Skeletal muscle cell (primary cell): ENCODE data around the gene HSPA6.
A peak's percentile ranks its signal among the peaks of the same experiment; 100 is the strongest.
"Not testable (repeated sequence)": the region's sequence is repeated elsewhere in the genome, so short reads cannot be mapped to it uniquely, and the experiment has no call there.

Experiments
- DNase-seq: peaks from one replicate; pipeline ENCODE4 v3.0.0-alpha.2; 2010; ENCODE audit warnings: low read depth
- H3K4me3 ChIP-seq: 2 replicates; pipeline ENCODE4 v1.5.1; 2011; ENCODE audit warnings: low read depth, mild to moderate bottlenecking, control low read depth, low read length, moderate library complexity

Gene HSPA6

DNA sequence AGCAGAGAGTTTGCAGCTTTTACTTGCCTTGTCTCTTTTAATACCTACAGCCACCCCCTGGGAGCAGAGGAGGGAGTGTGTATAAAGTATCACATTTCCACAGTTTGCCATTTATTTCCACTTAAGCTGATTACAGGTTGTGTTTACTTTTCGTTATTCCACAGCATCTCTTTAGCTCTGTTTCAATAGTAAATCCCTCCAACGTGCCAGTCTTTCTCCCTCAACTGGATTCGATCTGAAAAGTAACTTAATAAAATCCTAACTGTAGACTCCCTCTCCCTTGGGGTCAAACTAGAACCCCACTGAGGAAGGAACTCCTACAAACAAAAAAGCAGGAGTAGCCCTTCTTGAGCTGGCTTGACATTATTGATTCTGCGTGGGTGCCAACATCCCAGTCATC, 22.2 kb upstream of the HSPA6 start:
- DNase-seq: no peak
- H3K4me3 ChIP-seq: no peak overlapping the region

DNA sequence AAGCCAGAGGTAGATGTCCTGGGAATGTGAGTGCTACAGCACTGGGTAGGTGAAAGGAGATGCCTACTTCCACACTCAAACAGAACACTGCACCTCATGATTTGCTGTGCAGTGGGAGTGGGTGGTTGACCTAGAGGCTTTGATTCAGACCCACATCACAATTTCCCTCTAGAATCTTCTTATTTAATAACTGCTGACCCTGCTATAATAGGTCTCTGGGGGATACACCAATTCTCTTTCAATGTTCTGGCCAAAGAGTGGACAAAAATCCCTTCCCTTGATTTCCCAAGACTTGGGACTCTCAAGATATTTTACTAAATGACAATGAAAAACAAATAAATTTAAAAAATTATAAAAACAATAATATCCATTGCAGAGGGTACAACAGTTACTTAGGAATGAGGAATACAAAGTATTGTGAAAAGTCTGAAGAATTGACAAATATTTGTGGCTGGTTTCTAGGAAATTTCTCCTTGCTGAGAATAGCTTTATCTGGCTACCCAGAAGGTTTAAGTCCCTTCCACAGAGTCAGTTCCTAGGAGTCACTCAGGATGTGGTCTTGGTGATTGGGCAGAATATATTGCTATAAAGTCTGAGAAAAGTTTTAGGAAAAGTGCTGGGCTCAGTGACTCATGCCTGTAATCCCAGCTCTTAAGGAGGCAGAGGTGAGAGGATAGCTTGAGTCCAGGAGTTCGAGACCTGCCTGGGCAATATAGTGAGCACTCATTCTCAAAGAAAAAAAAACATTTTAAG, 21.5 kb upstream of the HSPA6 start:
- no peak overlapping the region for H3K4me3 ChIP-seq
- DNase-seq: no peak

DNA sequence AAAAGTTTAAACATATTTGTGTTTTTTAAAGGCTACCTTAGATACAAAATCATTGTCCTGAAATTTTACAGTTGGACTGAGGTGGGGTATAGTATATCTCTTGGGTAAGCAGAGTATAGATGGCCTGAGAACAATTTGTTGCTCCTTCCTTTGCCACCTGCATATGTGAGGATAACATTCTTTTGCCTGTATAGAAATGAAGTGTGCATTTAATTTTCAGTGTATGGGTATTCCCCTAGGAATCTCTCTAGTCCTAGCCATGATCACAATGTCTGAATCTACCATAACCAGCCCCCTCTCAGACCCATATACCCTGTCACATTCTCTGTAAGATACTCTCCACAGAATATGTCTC, 21.0 kb upstream of the HSPA6 start:
- H3K4me3 ChIP-seq: no peak overlapping the region
- no peak for DNase-seq

DNA sequence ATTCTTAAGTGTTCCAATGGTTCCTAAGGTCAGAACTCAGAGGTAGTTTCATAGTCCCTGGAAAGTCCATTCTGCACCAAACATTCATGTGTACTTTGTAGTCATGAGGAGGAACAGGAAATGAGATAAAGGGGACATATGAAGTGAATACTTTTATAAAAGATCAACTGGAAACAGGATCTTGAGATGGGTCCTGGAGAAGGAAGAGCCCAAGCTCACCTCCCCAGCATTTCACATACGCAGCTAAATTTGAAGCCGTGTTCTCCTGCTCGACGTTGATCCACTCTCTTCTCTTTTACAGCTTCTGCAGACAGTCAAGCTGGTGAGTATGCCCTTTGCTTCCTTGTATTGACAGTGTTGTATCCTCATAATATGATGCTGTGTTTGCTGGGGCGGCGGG, 18.7 kb upstream of the HSPA6 start:
- DNase-seq: no peak
- H3K4me3 ChIP-seq: no peak overlapping the region

DNA sequence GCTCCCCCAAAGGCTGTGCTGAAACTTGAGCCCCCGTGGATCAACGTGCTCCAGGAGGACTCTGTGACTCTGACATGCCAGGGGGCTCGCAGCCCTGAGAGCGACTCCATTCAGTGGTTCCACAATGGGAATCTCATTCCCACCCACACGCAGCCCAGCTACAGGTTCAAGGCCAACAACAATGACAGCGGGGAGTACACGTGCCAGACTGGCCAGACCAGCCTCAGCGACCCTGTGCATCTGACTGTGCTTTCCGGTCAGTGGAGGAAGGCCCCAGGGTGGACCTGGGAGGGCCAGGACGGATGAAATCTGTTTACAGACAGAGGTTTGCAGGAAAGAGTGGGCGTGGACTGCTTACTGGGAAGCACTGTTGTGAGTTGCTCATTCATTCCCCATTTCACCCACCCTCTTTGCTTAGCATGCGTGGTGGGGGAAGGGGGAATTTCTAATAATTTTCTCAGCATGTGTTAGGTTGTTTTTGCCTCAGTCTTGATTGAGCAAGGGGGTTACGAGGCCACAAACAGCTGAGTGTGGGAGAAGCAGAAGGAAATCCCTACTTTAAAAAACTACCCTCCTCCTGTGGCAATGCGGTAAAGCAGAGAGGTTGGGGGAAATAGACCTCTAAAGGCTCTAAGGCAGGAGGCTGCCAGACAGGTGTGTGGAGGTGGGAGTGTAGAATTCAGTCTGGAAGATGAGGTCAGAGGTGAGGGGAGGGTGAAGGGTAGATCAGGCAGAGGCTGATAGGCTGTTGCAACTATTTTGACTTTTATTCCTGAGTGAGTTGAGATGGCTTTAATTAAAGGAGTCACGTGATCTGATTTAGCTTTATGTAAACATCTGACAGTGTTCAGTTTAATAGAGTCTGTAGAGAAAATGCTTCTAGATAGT, 17.8 kb upstream of the HSPA6 start:
- H3K4me3 ChIP-seq: no peak overlapping the region
- no peak for DNase-seq

DNA sequence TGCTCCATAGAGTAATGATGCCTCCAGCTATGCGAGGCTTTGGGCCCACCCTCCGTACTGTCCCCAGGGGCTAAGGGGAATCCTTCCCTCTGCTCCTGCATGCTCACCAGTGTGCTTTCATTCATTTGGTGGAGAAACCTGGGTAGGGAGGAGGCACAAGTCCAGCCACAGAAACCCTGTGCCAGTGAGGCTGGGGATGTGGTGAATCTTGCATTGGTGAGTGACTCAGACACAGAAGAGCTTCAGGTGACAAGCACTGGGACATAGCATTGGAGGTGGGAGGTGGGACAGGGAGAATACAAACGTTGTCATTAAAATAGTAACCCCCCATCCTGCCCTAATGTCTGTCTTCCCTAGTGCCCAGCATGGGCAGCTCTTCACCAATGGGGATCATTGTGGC, 13.9 kb upstream of the HSPA6 start:
- H3K4me3 ChIP-seq: no peak overlapping the region
- DNase-seq: no peak

DNA sequence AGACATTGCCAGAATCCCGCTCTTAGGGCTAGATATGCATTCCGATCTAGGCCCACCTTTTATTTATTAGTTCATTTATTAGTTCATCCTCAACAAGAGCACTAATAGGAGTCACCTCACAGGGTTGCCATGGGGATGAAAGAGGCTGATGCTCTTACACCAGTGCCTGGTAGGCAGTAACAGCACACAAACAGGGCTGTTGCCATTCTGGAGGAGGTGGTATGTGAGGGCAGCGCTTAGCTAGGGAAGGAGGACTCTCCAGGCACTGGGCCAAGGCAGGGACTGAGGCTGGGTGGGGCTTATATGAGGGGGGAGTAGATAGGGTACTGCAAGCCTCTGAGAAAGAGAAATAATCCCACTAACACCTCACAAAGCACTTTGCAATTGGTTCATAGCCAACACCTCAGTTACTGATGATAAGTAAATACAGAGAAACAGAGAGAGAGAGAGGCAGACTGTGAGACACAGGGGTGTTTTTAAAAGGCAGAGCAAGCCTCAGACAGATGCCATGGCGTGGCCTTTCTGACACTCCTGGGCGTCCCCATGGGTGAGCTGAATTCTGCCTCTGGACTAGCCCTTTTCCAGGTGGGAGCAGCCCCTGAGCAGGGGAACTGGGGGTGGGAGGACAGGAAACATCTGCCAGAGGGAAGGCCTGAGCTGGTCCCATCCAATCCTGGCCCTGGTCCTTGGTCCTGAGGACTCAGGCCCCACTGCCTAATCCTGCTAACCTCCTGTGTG, 13.2 kb upstream of the HSPA6 start:
- H3K4me3 ChIP-seq: no peak overlapping the region
- no peak for DNase-seq

DNA sequence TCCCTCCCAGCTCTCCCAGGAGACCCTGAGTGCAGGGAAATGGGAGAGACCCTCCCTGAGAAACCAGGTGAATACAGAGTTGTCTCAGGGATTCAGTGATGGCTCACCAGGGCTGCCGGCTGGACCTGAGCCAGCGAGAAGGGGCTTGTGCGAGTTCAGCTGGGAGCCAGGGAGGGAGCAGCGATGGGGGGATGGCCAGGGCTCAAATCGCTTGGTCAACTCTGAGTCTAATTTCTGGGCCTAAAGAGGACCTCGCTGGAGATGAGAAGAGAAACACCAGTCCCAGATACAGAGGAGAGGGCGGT, 12.6 kb upstream of the HSPA6 start:
- no peak overlapping the region for H3K4me3 ChIP-seq
- DNase-seq: no peak

DNA sequence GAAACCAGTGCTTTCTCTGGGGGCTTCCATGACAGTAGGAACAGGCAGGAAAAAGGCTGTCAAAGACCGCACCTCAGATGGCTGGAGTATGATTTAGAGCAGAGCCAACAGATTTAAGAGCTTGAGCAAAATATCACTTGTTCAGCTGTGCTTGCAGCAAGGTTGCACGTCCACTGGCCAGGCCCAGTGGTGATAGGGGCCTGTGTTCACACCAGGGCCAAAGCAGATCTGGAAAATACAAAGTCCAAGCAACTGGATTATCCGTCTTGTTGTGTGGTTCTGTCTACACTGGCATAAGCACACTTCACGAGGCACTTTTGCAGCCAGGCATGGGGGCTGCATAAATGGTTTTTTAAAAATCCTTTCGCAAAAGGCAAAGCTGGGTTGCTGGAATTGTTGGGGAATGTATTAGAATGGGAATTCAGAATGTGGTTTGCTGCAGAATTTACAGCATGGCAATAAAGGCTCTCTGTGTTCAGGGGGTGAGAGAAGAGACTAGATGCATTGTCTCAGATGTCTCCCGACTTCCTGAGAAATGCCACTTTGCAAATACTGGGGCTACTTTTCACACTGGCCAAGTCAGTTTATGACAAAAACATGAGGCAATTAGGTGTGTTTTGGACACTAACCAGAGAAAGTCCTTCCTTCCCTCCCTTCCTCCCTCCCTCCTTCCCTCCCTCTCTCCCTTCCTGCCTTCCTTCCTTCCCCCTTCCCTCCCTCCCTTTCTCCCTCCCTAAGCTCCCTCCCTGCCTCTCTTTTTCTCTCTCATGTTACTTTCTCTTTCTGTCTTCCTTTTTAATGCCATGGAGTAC, 11.5 kb upstream of the HSPA6 start:
- not testable (repeated sequence) for H3K4me3 ChIP-seq, DNase-seq

DNA sequence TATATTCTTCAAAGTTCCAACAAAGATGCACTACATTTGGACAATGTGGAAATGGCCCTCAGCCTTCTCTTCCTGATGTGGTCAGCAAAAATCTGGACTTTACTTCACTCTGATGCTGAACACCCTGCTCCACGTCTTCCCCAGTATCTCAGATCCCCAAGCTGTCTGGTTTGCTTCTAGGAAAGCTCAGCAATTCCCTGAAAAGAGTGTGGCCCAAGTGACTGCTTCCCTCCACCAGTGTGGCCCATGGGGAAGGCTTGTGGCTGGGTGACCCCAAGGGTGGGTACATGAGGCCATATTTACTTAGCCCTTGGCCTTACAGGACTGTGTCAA, 10.9 kb upstream of the HSPA6 start:
- H3K4me3 ChIP-seq, DNase-seq: not testable (repeated sequence)

DNA sequence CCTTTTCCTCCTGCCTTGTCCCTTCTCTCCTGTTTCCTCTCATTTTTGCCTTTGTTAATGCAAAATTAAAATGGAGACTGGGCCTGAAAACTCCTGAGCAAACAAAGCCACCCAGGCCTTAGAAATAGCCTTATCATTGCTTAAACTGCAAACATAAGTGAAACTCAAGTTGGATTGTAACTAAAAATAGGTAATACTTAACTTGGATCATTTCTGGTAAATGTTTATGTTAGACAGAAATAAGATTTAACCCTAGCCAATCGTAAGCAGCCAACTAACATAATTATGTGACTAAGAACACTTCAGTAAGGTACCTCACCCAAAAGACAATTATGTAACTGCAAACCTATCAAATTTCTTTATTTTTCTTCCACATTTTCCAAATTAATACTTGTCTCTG, 10.4 kb upstream of the HSPA6 start:
- H3K4me3 ChIP-seq, DNase-seq: not testable (repeated sequence)

DNA sequence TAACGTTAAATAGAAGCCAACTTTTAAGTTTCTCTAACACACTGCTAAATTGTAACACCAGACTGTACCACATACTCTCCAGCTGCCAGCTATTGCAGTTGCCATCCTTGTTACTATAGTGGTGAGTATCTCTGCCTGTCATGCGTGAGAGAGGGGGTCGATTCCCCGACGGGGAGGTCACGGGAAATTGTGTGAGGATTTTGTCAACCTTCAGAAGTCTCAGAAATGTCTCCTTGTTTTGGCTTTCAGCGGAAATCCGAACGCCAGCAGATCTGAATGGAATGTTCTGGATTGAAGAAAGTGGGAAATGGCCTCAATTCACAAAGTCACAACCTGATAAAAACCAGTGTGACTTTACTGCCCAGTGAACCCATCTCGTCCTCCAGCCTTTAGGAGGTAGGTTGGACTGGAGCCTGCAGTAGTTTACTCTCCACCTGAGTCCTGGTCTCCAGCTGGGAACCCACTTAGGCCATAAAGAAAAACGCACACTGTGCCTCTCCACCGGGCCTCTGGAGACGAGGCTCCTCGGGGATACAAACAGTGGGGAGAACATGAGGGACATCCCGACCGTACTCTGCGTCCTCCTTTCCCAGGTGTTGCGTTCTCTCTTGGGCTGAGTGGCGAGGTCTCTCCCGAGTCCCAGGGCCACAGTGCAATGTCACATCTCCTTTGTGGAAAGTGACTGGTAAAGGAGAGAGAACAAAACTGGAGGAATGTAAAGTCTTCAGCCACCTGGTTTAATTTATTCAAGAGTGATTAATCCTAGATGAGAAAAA, 1.1 kb upstream of the HSPA6 start:
- not testable (repeated sequence) for H3K4me3 ChIP-seq, DNase-seq

DNA sequence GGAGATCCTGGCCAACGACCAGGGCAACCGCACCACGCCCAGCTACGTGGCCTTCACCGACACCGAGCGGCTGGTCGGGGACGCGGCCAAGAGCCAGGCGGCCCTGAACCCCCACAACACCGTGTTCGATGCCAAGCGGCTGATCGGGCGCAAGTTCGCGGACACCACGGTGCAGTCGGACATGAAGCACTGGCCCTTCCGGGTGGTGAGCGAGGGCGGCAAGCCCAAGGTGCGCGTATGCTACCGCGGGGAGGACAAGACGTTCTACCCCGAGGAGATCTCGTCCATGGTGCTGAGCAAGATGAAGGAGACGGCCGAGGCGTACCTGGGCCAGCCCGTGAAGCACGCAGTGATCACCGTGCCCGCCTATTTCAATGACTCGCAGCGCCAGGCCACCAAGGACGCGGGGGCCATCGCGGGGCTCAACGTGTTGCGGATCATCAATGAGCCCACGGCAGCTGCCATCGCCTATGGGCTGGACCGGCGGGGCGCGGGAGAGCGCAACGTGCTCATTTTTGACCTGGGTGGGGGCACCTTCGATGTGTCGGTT, 477 bp downstream of the HSPA6 start:
- peak overlapping the region; percentile 42 for H3K4me3 ChIP-seq
- not testable (repeated sequence) for DNase-seq

DNA sequence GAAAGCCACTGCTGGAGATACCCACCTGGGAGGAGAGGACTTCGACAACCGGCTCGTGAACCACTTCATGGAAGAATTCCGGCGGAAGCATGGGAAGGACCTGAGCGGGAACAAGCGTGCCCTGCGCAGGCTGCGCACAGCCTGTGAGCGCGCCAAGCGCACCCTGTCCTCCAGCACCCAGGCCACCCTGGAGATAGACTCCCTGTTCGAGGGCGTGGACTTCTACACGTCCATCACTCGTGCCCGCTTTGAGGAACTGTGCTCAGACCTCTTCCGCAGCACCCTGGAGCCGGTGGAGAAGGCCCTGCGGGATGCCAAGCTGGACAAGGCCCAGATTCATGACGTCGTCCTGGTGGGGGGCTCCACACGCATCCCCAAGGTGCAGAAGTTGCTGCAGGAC, 981 bp downstream of the HSPA6 start:
- H3K4me3 ChIP-seq, DNase-seq: not testable (repeated sequence)

DNA sequence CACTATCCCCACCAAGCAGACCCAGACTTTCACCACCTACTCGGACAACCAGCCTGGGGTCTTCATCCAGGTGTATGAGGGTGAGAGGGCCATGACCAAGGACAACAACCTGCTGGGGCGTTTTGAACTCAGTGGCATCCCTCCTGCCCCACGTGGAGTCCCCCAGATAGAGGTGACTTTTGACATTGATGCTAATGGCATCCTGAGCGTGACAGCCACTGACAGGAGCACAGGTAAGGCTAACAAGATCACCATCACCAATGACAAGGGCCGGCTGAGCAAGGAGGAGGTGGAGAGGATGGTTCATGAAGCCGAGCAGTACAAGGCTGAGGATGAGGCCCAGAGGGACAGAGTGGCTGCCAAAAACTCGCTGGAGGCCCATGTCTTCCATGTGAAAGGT, 1.6 kb downstream of the HSPA6 start:
- not testable (repeated sequence) for DNase-seq, H3K4me3 ChIP-seq

DNA sequence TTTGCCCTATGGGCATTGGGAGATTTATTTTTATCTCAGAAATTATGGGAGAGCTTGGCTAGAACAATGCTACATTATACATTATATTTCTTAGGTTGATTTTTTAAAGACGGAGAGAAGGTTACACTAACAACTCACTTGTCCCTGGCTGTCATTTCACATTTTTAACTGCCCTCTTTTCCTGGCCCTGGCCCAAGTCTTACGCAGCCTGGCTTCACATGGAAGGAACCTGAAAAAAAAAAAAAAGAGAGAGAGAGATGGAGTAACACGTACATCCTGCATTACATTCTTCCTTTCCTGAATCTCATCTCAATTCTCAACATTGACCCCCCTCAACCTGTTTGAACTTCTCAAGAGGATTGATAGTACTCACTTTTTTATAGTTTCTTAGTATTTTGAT, 4.2 kb downstream of the HSPA6 start:
- H3K4me3 ChIP-seq, DNase-seq: not testable (repeated sequence)

DNA sequence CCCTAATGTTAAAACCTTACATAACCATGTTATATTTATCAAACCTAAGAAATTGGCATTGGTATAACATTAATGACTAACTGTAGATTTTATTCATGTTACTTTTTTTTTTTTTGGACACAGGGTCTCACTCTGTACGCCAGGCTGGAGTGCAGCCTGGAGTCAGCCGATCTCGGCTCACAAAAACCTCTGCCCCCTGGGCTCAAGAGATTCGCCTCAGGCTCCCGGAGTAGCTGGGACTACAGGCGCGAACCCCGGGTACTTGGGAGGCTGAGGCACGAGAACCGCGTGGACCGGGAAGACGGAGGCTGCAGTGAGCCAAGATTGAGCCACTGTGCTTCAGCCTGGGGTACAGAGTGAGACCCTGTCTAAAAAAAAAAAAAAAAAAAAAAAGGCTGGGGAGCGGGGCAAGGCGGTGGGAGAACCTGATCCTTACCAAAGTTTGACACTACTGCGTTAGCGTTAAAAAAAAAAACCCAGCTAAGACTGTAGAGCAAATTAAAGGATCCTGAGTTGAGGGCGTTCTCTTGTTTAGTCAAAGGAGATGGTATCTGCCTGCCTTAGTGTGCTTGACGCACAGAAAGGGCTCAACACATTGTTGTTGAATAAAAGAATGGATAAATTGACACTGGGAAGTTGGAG, 5.2 kb downstream of the HSPA6 start:
- H3K4me3 ChIP-seq: peak overlapping the region; percentile 61
- not testable (repeated sequence) for DNase-seq

DNA sequence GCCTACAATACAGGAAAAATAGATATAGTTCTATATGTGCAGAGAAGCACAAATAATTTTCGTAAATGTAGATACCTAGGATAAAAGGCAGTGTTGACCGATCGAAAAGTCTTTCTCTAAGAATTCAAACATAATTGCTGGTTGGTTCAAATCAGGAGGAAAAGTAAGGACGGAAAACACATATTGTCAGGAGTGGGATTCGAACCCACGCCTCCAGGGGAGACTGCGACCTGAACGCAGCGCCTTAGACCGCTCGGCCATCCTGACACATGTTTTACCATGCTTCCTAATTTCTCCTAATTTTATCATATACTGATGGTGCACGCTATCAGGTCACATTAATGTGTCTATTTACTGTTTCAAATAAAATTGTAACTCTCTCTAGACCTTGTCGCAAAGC, 5.8 kb downstream of the HSPA6 start:
- DNase-seq: not testable (repeated sequence)
- H3K4me3 ChIP-seq: peak overlapping the region; percentile 61
